A673 (cell line): ENCODE results near the gene NYNRIN. TPM values are rescaled to one million over a fixed set of nuclear protein-coding genes. Genes with fewer than 3 reads are reported as not detected.

Experiments
- BruUV-seq: library from RNA; stranded (reverse); fragments of 400-500 nt; replicated peaks from 2 replicates; lab custom pipeline; 2021; lab: Mats Ljungman, UMichigan
- CTCF ChIA-PET: fragments of 300-600 bp; sonication (Branson Sonifier 250); formaldehyde crosslinking; loops from one replicate; lab custom pipeline; 2022; ENCODE audit warnings: antibody characterized with exemption; lab: Charles Lee
- POLR2A ChIA-PET: fragments of 300-600 bp; sonication (Branson Sonifier 250); formaldehyde crosslinking; loops from one replicate; lab custom pipeline; 2022; ENCODE audit warnings: antibody characterized with exemption; ENCODE audit not compliant: low non-redundant PET; lab: Charles Lee
- DNase-seq: peaks from one replicate; pipeline ENCODE4 v3.0.0-alpha.2; 2015; ENCODE audit warnings: low spot score
- H3K27ac ChIP-seq: fragments of 200-600 bp; sonication (generic); 2 replicates; pipeline ENCODE4 v1.5.1; 2016; ENCODE audit warnings: mixed run types, low read depth, mild to moderate bottlenecking, mixed read lengths, antibody characterized with exemption, low read length; ENCODE audit not compliant: poor library complexity, severe bottlenecking
- H3K27me3 ChIP-seq: fragments of 200-600 bp; sonication (generic); replicated peaks from 2 replicates; pipeline ENCODE4 v1.6.1; 2017; ENCODE audit warnings: mixed run types, low read depth, mild to moderate bottlenecking, mixed read lengths, antibody characterized with exemption, low read length; ENCODE audit not compliant: insufficient read depth, poor library complexity
- H3K36me3 ChIP-seq: fragments of 200-600 bp; sonication (generic); 2 replicates; pipeline ENCODE4 v1.6.1; 2016; ENCODE audit warnings: mixed run types, mild to moderate bottlenecking, mixed read lengths, antibody characterized with exemption, low read length; ENCODE audit not compliant: insufficient read depth, poor library complexity, severe bottlenecking
- H3K4me1 ChIP-seq: fragments of 200-600 bp; sonication (generic); 2 replicates; pipeline ENCODE4 v1.6.1; 2017; ENCODE audit warnings: mixed run types, mild to moderate bottlenecking, mixed read lengths, antibody characterized with exemption, low read length; ENCODE audit not compliant: insufficient read depth, poor library complexity, severe bottlenecking
- H3K4me3 ChIP-seq: fragments of 200-600 bp; sonication (generic); 2 replicates; pipeline ENCODE4 v1.5.1; 2016; ENCODE audit warnings: low read depth, mixed run types, mild to moderate bottlenecking, mixed read lengths, low read length; ENCODE audit not compliant: poor library complexity, severe bottlenecking
- H3K9me3 ChIP-seq: fragments of 200-600 bp; sonication (generic); 2 replicates; pipeline ENCODE4 v1.6.1; 2016; ENCODE audit warnings: mixed run types, low read depth, mild to moderate bottlenecking, mixed read lengths, antibody characterized with exemption, low read length; ENCODE audit not compliant: poor library complexity, severe bottlenecking
- CTCF ChIP-seq: fragments of 300-800, 200-600 bp; sonication (generic); conservative IDR thresholded peaks from 2 replicates; pipeline ENCODE4 v1.5.1; 2017; ENCODE audit warnings: low read depth, mild to moderate bottlenecking, antibody characterized with exemption, low read length, moderate library complexity, mixed read lengths
- EZH2 ChIP-seq: fragments of 200-600 bp; sonication (generic); IDR thresholded peaks from 2 replicates; pipeline ENCODE4 v1.6.1; 2017; ENCODE audit warnings: borderline replicate concordance, low read depth, mild to moderate bottlenecking, mixed read lengths, antibody characterized with exemption, low read length; ENCODE audit not compliant: poor library complexity, severe bottlenecking
- intact Hi-C: fragments of 100-400 bp; cut with micrococcal nuclease; formaldehyde crosslinking; loops from one replicate; pipeline ENCODE4 v1.10.0; 2022; ENCODE audit not compliant: unreplicated experiment
- total RNA-seq: library from RNA; stranded (reverse); gene quantifications from 2 replicates; pipeline ENCODE4 v1.2.3, GENCODE V29; 2021

NYNRIN gene
- total RNA-seq, 1 experiment from 2014 or later, result 8.6 TPM

- BruUV-seq, result no TSS peak
- no peaks in the 10 kb centered on the region for H3K4me1 ChIP-seq
- ChIA-PET POLR2A (interaction anchor here (0.7 kb wide), 1 partner anchor 810 kb away, joined by 3 read pairs; no protein-coding TSS in a partner anchor), CTCF (no interaction called here)
- DNase-seq, result no peak
- H3K9me3 ChIP-seq, result no peaks in the 10 kb centered on the region
- no peak for TF ChIP-seq CTCF
- no peak for TF ChIP-seq EZH2
- H3K27me3 ChIP-seq, result no peaks in the 10 kb centered on the region
- intact Hi-C loops, result no loop called here
- no peak overlapping the region for H3K4me3 ChIP-seq
- H3K27ac ChIP-seq, result no peak overlapping the region
- no peaks in the 10 kb centered on the region for H3K36me3 ChIP-seq
Measured at GRCh38 chr14:24465368-24465767, 66.6 kb downstream of the NYNRIN start.

DNA sequence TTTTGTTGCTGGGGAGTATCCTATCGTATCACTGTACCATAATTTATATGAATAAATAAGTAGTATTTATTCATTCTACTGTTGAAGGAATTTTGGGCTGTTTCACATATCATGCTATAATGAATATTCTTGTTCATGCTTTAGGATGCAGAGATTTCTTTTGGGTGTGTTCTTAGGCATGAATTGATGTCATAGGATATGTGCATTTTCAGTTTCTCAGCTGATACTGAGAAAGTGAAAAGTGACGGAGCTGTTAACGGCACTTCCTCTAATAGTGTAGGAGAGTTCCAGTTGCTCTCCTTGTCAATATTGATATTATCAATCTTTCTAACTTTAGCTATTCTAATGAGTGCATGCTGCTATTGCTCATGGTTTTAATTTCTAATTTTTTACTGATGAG, 67.0 kb downstream of the NYNRIN start:
- H3K27me3 ChIP-seq, result no peaks in the 10 kb centered on the region
- H3K4me3 ChIP-seq, result no peak overlapping the region
- no peak for DNase-seq
- ChIA-PET CTCF (no interaction called here), POLR2A (no interaction called here)
- TF ChIP-seq CTCF (no peak), EZH2 (no peak)
- no peaks in the 10 kb centered on the region for H3K4me1 ChIP-seq
- no peaks in the 10 kb centered on the region for H3K36me3 ChIP-seq
- no peak overlapping the region for H3K27ac ChIP-seq
- BruUV-seq, result no TSS peak
- intact Hi-C loops, result no loop called here
- H3K9me3 ChIP-seq, result no peaks in the 10 kb centered on the region

Other genes starting within 250 kb of the NYNRIN start
- 25.1 and 27.3 TPM in 2 replicates for gene IRF9, start 237.7 kb upstream of the NYNRIN start, total RNA-seq
- 5.4 and 8.4 TPM in 2 replicates for gene REC8, start 226.9 kb upstream of the NYNRIN start, total RNA-seq
- gene IPO4, start 210.2 kb upstream of the NYNRIN start, total RNA-seq, result 150 and 157 TPM in 2 replicates
- 46.9 and 55.5 TPM in 2 replicates for gene TM9SF1, start 203.6 kb upstream of the NYNRIN start, total RNA-seq
- 0.70 and 0.75 TPM in 2 replicates for gene TSSK4, start 193.3 kb upstream of the NYNRIN start, total RNA-seq
- 51.9 and 56.7 TPM in 2 replicates for gene CHMP4A, start 185.5 kb upstream of the NYNRIN start, total RNA-seq
- 21.3 and 22.4 TPM in 2 replicates for gene MDP1, start 182.9 kb upstream of the NYNRIN start, total RNA-seq
- 257 and 266 TPM in 2 replicates for gene NEDD8, start 166.6 kb upstream of the NYNRIN start, total RNA-seq
- gene GMPR2, start 166.1 kb upstream of the NYNRIN start, total RNA-seq, result 82.7 and 85.8 TPM in 2 replicates
- gene TINF2, start 156.4 kb upstream of the NYNRIN start, total RNA-seq, result 46.1 and 47.0 TPM in 2 replicates
- gene TGM1, start 135.8 kb upstream of the NYNRIN start, total RNA-seq, result 1.5 and 3.5 TPM in 2 replicates
- 22.2 and 23.8 TPM in 2 replicates for gene RABGGTA, start 127.4 kb upstream of the NYNRIN start, total RNA-seq
- 13.3 and 14.5 TPM in 2 replicates for gene DHRS1, start 99.2 kb upstream of the NYNRIN start, total RNA-seq
- gene NOP9, start 99.2 kb upstream of the NYNRIN start, total RNA-seq, result 34.0 and 37.1 TPM in 2 replicates
- 0.42 TPM in 1 of 2 replicates, not detected in the other for gene CIDEB, start 91.0 kb upstream of the NYNRIN start, total RNA-seq
- gene LTB4R2, start 88.9 kb upstream of the NYNRIN start, total RNA-seq, result 7.6 and 9.0 TPM in 2 replicates
- 6.6 and 8.9 TPM in 2 replicates for gene LTB4R, start 87.5 kb upstream of the NYNRIN start, total RNA-seq
- 0.84 and 1.5 TPM in 2 replicates for gene ADCY4, start 63.9 kb upstream of the NYNRIN start, total RNA-seq
- not detected in 2 replicates for gene RIPK3, start 59.0 kb upstream of the NYNRIN start, total RNA-seq
- gene NFATC4, start 30.8 kb upstream of the NYNRIN start, total RNA-seq, result 38.1 and 69.0 TPM in 2 replicates
- 0.80 and 1.4 TPM in 2 replicates for gene CBLN3, start 30.7 kb downstream of the NYNRIN start, total RNA-seq
- gene KHNYN, start 31.0 kb downstream of the NYNRIN start, total RNA-seq, result 32.7 and 40.3 TPM in 2 replicates
- 49.1 and 52.1 TPM in 2 replicates for gene SDR39U1, start 43.8 kb downstream of the NYNRIN start, total RNA-seq
- not detected in 2 replicates for gene CMA1, start 109.3 kb downstream of the NYNRIN start, total RNA-seq
- gene CTSG, start 177.2 kb downstream of the NYNRIN start, total RNA-seq, result not detected in 2 replicates
- gene GZMH, start 210.7 kb downstream of the NYNRIN start, total RNA-seq, result not detected in 2 replicates
- gene GZMB, start 235.2 kb downstream of the NYNRIN start, total RNA-seq, result not detected in 2 replicates